ENCODE measurements around the gene SLC39A9. TPM values are rescaled to one million over a fixed set of nuclear protein-coding genes. Genes with fewer than 3 reads are reported as not detected.
"Not testable (repeated sequence)": the region's sequence is repeated elsewhere in the genome, so short reads cannot be mapped to it uniquely, and the experiment has no call there.

SLC39A9 gene
- polyA plus RNA-seq, 3 donors = 16.0 to 18.7 (median 17.7) TPM

- no peak overlapping the region for H3K27ac ChIP-seq (ENCODE audit: low read depth, low read length)
Measured at GRCh38 chr14:69485701-69486100, 87.2 kb downstream of the SLC39A9 start.

GRCh38 chr14:69487226-69487625, 88.7 kb downstream of the SLC39A9 start:
- no peak overlapping the region for H3K27ac ChIP-seq (ENCODE audit: low read depth, low read length)
- WGBS, 3 donors = 83 to 90% (median 86%) methylated on average over 4 of the region's 4 CpGs

More at GRCh38 chr14:69485701-69486100, 87.2 kb downstream of the SLC39A9 start:
- 74 to 76% (median 74%) methylated on average over 6 of the region's 6 CpGs for WGBS, 3 donors

- H3K27ac ChIP-seq (ENCODE audit: low read depth, low read length) = no peak overlapping the region
- WGBS, 3 donors = 68 to 80% (median 70%) methylated on average over 4 of the region's 4 CpGs
Measured at GRCh38 chr14:69487771-69488170, 89.3 kb downstream of the SLC39A9 start.

- H3K27ac ChIP-seq (ENCODE audit: low read depth, low read length) = no peak overlapping the region
Measured at GRCh38 chr14:69489495-69489894, 91.0 kb downstream of the SLC39A9 start.

GRCh38 chr14:69490219-69490918, 91.9 kb downstream of the SLC39A9 start:
- WGBS, 3 donors = 79 to 87% (median 82%) methylated on average over 7 of the region's 7 CpGs
- H3K27ac ChIP-seq (ENCODE audit: low read depth, low read length) = no peak overlapping the region

GRCh38 chr14:69491193-69491592, 92.7 kb downstream of the SLC39A9 start:
- WGBS, 3 donors = 84 to 91% (median 88%) methylated on average over 3 of the region's 3 CpGs
- no peak overlapping the region for H3K27ac ChIP-seq (ENCODE audit: low read depth, low read length)

- 72 to 90% (median 84%) methylated on average over 4 of the region's 4 CpGs for WGBS, 3 donors
- no peak overlapping the region for H3K27ac ChIP-seq (ENCODE audit: low read depth, low read length)
Measured at GRCh38 chr14:69493038-69493437, 94.5 kb downstream of the SLC39A9 start.

- no peak overlapping the region for H3K27ac ChIP-seq (ENCODE audit: low read depth, low read length)
- 52 to 62% (median 59%) methylated on average over 3 of the region's 3 CpGs for WGBS, 3 donors
Measured at GRCh38 chr14:69493791-69494190, 95.3 kb downstream of the SLC39A9 start.

GRCh38 chr14:69495341-69495921, 96.9 kb downstream of the SLC39A9 start:
- WGBS, 3 donors = 90 to 95% (median 91%) methylated on average over 5 of the region's 5 CpGs
- no peak overlapping the region for H3K27ac ChIP-seq (ENCODE audit: low read depth, low read length)

GRCh38 chr14:69497866-69498265, 99.4 kb downstream of the SLC39A9 start:
- H3K27ac ChIP-seq (ENCODE audit: low read depth, low read length) = not testable (repeated sequence)
- 92 to 97% (median 96%) methylated on average over 4 of the region's 4 CpGs for WGBS, 3 donors

GRCh38 chr14:69498286-69498685, 99.8 kb downstream of the SLC39A9 start:
- not testable (repeated sequence) for H3K27ac ChIP-seq (ENCODE audit: low read depth, low read length)
- WGBS, 3 donors = 95 to 98% (median 97%) methylated on average over 4 of the region's 4 CpGs

- WGBS, 3 donors = 92 to 93% (median 92%) methylated on average over 5 of the region's 5 CpGs
- H3K27ac ChIP-seq (ENCODE audit: low read depth, low read length) = no peak overlapping the region
Measured at GRCh38 chr14:69499436-69499835, 100.9 kb downstream of the SLC39A9 start.

- H3K27ac ChIP-seq (ENCODE audit: low read depth, low read length) = no peak overlapping the region
- WGBS, 3 donors = 89 to 94% (median 91%) methylated on average over 5 of the region's 5 CpGs
Measured at GRCh38 chr14:69500096-69500495, 101.6 kb downstream of the SLC39A9 start.

- H3K27ac ChIP-seq (ENCODE audit: low read depth, low read length) = no peak overlapping the region
- 90 to 95% (median 91%) methylated on average over 4 of the region's 4 CpGs for WGBS, 3 donors
Measured at GRCh38 chr14:69500736-69501135, 102.2 kb downstream of the SLC39A9 start.

GRCh38 chr14:69501423-69501838, 102.9 kb downstream of the SLC39A9 start:
- no peak overlapping the region for H3K27ac ChIP-seq (ENCODE audit: low read depth, low read length)
- WGBS, 3 donors = 58 to 63% (median 61%) methylated on average over 4 of the region's 4 CpGs

GRCh38 chr14:69504775-69505174, 106.3 kb downstream of the SLC39A9 start:
- no peak overlapping the region for H3K27ac ChIP-seq (ENCODE audit: low read depth, low read length)
- 96 to 100% (median 100%) methylated on average over 1 of the region's 1 CpG for WGBS, 3 donors

GRCh38 chr14:69505338-69506240, 107.1 kb downstream of the SLC39A9 start:
- H3K27ac ChIP-seq (ENCODE audit: low read depth, low read length) = no peak overlapping the region
- WGBS, 3 donors = 83 to 88% (median 84%) methylated on average over 8 of the region's 8 CpGs

- WGBS, 3 donors = 55 to 64% (median 57%) methylated on average over 1 of the region's 1 CpG
- H3K27ac ChIP-seq (ENCODE audit: low read depth, low read length) = no peak overlapping the region
Measured at GRCh38 chr14:69506241-69506595, 107.7 kb downstream of the SLC39A9 start.
